SK-N-MC (cell line): Measurements from ENCODE around the gene TMBIM1.

Experiments
- EZH2 ChIP-seq: fragments of 200-600 bp; sonication (generic); IDR thresholded peaks from one replicate; pipeline ENCODE4 v1.6.1; 2017; ENCODE audit warnings: antibody characterized with exemption
- POLR2AphosphoS5 ChIP-seq: IDR thresholded peaks from 2 replicates; pipeline ENCODE4 v1.6.1; 2012; ENCODE audit warnings: mild to moderate bottlenecking, low read depth, low read length, borderline replicate concordance

GRCh38 chr2:218289639-218290315 is 2.5 kb downstream of the TMBIM1 start:
- no peak for TF ChIP-seq EZH2
- no peak for TF ChIP-seq POLR2AphosphoS5
